UCSD-AML1 (cell line): ENCODE measurements around the gene MGAT4B.

Experiments
- DNase-seq: peaks from one replicate; lab custom pipeline; 2025; ENCODE audit not compliant: unreplicated experiment; lab: John Stamatoyannopoulos, UW

The MGAT4B gene

DNA sequence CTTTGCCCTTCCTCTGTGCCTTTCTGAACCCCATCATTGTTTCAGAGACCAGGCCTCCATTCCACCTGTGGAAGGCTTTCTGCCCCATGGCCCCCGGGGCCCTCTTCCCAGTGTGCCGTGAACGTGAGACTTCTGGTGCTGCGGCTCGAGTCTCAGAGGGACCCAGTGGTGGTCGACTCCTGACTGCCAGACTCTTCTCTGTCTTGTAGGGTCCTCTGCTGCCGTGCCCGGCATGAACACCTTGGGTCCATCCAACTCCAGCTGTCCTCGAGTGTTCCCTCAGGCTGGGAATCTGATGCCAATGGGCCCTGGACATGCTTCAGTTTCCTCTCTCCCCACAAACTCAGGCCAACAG lies 33.0 kb downstream of the MGAT4B start:
- DNase-seq, result no peak

DNA sequence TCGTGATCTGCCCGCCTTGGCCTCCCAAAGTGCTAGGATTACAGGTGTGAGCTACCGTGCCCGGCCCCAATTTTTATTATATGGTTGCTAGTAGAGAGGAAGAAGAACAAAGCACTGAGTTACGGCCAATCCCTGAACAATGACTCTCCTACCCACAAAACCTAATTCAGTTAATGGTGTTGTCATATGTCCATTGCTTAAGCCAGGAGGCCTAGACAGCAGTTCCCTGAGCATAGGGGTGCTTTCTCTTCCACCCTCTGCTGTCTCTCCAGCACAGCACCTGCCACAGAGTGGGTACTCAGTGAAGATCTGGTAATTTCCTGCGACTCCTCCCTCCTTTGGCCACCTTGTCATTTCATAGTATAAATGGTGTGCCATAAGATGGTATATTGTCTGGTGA lies 34.3 kb downstream of the MGAT4B start:
- no peak for DNase-seq

DNA sequence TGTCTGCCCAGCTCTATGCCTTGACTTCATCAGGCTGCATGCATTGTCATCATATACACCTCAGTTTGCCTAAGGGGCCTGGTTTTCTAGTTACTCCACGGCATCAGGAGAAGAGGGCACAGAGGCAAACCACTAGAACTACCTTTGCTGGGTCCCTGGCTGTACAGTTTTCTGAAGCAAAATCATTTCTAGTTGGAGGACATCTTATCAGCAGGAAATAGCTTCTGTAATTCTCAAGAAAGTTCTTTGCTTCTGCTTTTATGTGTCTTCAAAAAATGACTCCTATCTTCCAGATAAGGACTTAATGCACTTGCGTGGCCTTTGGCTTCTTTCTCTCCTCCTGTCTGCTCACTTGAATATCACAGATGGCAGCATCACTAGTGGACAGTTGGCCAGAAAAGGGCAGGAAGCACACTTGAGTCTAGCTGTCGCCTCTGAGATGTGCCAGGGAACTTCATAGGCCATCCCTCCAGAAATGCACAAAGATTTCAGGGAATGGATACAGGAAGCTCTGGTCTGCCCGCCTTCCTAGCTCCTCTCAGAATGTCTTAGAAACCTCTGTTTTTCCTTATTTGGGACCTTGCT lies 35.3 kb downstream of the MGAT4B start:
- DNase-seq, result no peak

DNA sequence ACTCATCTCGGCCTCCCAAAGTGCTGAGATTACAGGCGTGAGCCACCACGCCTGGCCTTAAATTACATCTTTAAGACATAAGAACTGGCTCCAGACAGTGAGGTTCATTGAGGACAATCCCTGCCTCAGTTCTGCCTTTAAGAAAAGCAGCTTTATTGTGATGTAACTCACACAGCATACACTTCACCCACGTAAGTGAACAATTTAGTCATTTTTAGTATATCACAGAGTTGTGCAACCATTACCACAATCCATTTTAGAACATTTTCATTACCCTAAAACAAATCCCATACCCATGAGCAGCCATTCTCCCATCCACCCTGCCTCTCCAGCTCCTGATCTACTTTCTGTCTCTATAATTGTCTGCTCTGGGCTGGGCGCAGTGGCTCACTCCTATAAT lies 36.9 kb downstream of the MGAT4B start:
- DNase-seq, result no peak

DNA sequence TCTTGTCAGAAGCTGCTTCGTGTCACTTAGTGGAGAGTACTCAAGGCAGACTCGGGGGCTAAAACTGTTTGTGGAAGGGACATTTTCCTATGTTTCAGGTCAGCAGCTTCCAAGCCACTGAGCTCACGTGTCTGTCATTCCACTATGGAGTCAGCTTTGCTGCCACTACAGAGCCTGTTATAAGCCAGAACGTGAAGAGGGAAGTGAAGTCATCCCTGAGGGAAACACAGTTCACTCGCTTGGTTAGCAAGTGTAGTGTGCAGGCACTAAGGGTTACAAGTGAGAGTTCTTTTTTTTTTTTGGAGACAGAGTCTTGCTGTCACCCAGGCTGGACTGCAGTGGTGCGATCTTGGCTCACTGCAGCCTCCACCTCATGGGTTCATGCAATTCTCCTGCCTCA lies 37.4 kb downstream of the MGAT4B start:
- DNase-seq, result no peak

DNA sequence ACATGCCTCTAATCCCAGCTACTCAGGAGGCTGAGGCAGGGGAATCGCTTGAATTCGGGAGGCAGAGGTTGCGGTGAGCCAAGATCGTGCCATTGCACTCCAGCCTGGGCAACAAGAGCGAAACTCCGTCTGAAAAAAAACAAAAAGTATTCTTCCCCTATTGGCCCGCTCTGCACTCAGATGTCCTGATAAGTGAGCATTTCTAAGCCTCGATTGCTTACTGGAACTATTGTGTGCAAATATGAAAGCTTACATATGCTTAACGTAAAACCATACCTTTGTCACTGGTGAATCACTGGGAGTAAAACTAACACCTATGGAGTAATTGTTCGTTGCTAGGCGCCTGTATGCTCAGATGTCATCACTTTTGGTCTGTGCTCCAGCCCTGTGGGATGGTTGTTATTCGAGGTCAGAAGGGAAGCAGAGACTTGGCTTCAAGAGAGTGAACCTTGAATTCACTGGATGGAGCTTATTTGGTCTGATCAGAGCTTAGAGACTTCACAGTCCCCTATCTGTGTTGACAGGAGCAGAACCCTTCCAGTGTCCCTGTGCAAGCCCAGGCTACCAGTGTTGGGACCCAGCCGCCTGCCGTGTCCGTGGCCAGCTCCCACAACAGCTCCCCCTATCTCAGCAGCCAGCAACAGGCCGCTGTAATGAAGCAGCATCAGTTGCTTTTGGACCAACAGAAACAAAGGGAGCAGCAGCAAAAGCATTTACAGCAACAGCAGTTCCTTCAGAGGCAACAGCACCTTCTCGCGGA lies 38.2 kb downstream of the MGAT4B start:
- DNase-seq, result no peak

DNA sequence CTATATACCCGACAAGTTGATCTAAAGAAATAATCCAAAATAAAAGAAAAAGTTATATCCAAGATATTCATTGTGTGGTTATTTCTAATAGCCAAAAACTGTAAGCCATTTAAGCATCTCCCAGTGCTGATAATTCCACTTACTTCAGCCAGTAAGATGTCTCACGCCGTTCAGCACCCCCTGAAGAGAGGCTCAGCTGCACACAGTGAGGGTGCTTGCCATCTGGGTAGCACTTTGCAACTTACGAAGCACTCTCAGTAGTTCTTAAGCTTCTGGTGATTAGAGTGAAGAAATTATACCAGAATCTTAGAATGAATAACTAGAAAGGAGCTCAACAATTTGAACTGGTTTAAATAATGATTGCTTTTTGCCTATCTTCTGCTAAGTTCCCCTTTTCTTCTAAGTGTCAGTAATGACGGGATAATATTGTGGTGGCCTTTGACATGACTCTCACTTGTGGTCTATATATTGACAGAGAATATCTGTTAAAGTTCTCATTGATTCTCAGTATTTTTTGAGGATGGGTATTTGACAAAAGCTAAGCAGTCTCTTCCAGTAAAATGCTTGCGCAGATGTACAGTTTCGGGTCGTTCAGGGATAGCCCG lies 39.1 kb downstream of the MGAT4B start:
- DNase-seq, result no peak

DNA sequence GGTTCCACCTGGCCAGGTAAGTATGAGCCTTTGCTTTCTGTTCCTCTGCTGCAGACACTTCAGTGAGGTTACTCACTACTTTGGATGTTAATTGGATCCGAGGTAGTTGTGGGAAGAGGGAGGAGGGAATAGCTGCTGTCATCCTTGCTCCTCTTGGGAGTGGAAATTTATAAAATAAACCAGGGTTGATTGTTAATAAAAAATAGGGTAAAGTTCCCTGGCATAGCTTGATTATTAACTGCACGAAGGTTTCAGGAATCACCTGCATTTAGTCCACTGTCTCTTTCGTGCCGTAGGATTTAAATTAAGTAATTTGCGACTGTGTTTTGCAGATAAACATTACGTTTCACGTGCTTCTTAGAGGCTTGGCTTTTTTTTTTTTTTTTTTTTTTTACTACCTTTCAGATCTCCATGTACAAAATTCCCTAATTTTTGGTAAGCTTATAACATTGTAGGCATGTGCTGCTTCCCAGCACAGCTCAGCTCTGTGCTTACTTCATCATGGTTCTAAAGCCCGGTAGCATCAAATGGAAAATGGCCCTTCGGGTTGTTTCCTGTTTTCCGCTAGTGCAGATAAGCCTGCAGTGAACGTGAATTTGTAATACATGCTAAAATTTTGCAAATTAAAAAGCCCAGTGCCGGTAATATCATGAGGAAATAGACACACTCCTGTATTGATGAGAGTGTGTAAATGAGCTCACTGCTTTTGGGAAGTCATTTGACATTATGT lies 39.8 kb downstream of the MGAT4B start:
- DNase-seq, result no peak

DNA sequence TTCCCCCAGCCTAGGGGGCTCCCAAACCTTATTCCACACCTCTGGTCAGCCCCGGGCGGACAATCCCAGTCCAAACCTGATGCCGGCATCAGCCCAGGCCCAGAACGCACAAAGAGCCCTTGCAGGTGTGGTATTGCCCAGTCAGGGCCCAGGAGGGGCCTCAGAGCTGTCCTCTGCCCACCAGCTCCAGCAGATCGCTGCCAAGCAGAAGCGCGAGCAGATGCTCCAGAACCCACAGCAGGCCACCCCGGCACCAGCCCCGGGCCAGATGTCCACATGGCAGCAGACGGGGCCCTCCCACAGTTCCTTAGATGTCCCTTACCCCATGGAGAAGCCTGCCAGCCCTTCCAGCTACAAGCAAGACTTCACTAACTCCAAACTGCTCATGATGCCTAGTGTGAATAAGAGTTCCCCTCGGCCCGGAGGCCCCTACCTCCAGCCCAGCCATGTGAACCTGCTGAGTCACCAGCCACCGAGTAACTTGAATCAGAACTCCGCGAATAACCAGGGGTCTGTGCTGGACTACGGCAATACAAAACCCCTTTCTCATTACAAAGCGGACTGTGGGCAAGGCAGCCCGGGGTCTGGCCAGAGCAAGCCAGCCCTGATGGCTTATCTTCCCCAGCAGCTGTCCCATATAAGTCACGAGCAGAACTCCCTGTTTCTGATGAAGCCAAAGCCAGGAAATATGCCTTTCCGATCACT lies 40.5 kb downstream of the MGAT4B start:
- DNase-seq, result no peak

DNA sequence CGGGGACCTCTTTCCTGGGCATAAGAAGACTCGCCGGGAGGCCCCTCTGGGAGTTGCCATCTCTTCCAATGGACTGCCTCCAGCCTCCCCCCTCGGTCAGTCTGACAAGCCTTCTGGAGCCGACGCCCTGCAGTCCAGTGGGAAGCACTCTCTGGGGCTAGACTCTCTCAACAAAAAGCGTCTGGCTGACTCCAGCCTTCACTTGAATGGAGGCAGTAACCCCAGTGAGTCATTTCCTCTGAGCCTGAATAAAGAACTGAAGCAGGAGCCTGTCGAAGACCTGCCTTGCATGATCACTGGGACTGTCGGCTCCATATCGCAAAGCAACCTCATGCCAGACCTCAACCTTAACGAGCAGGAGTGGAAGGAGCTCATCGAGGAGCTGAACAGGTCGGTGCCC lies 41.3 kb downstream of the MGAT4B start:
- peak; percentile 44 for DNase-seq

DNA sequence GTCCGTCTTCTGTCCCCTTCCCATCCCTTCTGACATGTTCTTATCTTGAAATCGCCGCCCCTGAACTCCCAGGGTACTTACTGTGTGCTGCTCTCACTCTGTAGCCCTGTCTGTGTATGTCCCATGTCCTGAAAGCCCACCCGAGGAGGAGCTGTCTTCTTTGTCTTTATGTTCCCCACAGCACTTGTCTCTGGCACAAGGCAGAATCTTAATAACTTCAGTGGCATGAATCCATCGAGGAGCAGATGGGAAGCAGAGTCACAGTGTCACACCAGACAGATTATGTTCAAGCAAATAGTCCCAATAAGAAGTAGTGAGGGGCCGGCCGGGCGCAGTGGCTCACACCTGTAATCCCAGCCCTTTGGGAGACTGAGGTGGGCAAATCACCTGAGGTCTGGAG lies 42.6 kb downstream of the MGAT4B start:
- no peak for DNase-seq

DNA sequence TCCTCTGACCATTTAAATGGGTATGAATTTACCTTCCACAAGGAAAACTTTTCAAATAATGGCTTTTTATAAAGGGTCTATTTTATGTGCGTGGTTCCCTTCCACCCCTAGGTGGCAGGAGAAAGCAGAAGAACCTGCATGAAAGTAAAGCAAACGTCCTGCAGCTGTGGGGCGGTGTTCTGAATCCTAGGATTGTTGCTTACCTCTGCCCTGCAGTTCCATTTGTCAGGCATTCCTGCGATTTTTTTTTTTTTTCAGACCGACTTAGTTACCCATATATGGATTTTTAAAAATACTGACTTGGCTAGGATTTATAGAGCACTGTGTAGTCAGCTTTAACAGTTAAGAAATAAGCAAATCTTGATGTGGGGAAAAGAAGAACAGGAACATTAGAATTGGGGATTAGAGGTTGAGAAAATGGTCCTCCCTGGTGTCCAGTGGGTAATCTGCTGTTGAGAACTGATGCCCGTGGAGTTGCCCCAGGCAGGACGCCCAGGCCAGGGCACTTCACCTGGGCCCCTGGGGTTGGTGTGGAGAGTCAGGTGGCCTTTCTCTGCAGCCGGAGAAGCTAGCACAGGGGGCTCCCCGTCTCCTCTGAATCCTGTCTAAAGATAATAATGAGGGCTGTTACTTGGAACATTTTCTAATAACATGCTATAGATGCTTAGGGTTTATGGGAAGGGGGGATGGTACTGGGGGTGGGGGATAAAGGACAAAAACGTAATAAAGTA lies 43.3 kb downstream of the MGAT4B start:
- peak; percentile 26 for DNase-seq

DNA sequence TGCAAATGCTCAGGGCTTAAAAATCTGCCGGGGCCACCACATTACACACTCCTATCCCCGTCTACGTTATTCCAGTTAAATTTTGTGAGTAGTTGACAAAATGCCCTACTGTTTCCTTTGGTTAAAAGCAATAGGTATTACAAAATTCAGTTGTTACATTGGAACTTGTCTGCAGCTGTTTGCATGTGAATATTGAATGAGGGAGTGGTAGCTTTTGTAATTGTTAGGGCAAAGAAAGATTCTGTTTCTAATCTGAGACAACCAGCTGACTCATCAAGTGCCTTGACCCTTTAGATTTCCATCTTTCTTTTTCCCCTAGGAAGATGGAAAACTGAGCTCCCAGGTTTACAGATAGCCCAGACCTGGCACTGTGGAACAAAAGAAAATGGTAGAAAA lies 43.9 kb downstream of the MGAT4B start:
- no peak for DNase-seq

DNA sequence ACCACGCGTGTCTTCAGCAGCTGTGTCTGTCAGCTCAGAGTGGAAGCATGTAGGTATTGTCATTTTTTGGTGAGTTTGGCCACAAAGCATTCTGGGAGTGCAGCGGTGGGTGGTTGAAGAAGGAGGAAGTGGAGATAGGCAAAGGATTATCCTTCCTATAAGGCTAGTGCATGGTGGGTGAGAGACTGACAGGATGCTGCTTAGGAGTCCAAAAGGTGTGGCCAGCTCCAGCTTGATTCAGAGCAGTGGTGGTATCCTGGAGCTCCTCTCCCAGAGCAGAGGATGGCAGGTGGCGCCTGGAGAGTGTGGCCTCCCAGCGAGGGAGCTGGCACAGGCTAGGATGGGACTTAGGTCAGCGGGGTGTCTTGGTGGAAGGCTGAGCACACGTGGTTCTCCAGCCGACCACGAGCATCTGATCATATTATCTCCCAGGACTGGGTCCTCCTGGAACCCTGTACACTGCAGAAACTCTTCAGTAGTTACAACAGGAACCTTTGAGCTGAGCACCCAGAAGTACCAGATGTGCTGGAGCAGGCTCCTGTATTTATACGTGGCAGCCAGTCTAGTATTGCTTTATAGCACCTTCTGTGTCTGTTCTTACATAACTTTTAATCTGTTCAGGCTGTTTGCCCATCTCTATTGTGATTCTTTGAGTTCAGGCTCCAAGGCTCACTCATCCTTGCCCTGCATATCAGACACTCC lies 44.4 kb downstream of the MGAT4B start:
- no peak for DNase-seq

DNA sequence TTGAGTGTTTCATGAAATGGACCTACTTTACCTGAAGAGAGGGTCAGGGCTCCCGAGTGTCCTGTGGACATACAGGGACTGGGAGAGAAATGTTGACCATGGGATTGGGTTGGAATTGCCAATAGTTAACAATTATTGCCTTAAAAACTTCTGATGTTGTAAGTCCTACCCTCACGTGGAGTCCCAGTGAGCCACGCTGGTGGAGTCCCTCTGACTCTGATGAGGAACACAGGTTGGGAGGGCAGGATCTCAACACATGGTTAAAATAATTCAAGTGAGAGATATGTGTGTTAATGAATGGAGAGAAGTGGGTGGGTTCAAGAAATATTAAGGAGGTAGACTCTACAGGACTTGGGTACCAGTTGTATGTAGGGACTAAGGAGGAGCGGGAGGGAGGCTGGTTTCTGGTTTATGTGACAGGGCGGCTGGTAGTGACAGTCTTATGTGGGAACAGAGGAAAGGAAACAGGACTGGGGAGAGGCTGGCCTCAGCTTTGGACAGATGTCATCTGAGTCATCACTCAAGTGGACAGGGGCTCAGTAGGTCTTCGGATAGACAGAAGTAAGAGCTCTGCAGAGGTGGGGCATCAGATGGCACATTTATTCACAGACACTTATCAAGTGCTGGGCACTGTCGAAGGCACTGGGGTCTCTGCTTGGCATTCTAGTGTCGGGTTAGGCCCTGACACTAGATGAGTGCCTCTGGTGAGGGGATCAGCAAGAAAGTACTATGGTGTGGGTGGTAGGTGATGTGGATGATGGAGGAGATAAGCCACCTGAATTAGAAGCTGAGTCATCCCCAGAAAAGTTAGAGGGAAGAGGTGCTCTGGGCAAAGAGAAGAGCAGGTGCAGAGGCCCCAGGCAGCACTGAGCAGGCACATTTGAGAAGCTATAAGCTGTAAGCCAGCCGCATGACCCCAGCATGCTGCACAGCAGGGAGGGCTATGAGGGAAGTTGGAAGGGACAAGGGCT lies 46.8 kb downstream of the MGAT4B start:
- no peak for DNase-seq

DNA sequence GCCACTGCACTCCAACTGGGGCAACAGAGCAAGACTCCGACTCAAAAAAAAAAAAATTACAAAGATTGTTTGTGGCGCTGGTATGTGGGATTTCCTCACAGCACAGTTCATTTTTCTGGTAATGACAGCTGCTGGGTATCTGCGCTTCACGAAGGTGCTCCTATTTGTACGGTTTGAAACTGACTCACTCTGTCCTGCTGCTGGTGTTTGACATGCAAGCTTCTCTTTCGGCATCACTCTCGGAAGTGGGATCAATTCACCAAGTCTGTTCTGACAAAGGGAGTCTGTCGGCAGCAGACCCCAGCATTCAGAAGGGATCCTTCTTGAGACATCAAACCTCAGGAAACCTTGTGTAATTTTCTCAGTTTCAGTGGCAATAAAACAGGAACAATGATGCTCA lies 47.7 kb downstream of the MGAT4B start:
- no peak for DNase-seq

DNA sequence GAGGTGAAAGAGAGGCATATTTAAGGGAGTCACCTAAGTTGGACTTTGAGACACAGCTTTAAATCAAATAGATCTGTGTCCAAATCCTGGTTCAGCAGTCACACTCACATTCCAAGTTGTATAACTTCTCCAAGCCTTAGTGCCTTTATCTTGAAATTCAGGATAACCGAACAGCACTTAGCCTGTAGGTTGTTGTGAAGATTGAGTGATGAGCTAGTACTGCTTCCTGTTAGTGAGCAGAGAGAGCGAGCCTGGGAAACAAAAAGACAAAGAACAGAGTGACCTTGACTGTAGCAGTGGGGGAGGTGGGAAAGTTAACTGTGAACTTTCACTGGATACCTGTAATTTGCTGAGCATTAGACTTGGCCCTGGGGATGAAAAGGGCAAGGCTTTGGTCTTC lies 51.6 kb downstream of the MGAT4B start:
- DNase-seq, result no peak

DNA sequence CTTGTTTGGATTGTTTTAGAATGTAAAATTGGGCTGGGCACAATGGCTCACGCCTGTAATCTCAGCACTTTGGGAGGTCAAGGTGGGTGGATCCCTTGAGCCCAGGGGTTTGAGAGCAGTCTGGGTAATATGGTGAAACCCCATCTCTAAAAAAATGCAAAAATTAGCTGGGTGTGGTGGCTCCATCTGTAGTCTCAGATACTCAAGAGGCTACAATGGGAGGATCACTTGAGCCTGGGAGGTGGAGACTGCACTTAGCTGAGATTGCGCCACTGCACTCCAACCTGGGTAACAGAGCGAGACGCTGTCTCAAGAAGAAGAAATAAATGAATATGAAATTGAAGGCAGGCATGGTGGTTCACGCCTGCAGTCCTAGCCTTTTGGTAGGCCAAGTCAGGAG lies 52.7 kb downstream of the MGAT4B start:
- DNase-seq, result no peak
